ENCODE measurements around the gene ZFP69.

ZFP69 gene

GRCh38 chr1:40439247-40439646 lies 37.8 kb upstream of the ZFP69 start:
- no peak for DNase-seq (ENCODE audit: low read depth in 2 of 2)
- TF ChIP-seq CTCF (IDR thresholded peaks at IDR 0.05; ENCODE audit: low read depth, low read length): no peak
- H3K4me3 ChIP-seq (replicated peaks in 1 of 2; ENCODE audit: low read depth in 2 of 2, low read length in 2 of 2): no peak overlapping the region

- peak; percentile 9 for TF ChIP-seq CTCF (IDR thresholded peaks at IDR 0.05; ENCODE audit: low read depth, low read length)
- DNase-seq (ENCODE audit: low read depth in 2 of 2): peak; percentile 90 to 95
Observed at GRCh38 chr1:40449684-40450494, 27.2 kb upstream of the ZFP69 start, which contains the start of gene ZFP69B. Gene ZFP69B, plus strand, starts transcription at chr1:40450476. Its CDS starts 486 bp downstream, at chr1:40450962.

GRCh38 chr1:40450495-40451237 lies 26.4 kb upstream of the ZFP69 start:
- peak overlapping the region; percentile 68 to 77 for H3K4me3 ChIP-seq (replicated peaks in 1 of 2; ENCODE audit: low read depth in 2 of 2, low read length in 2 of 2)
- TF ChIP-seq CTCF (IDR thresholded peaks at IDR 0.05; ENCODE audit: low read depth, low read length): no peak
- peak; percentile 49 to 84 for DNase-seq (ENCODE audit: low read depth in 2 of 2)

More at GRCh38 chr1:40449684-40450494, 27.2 kb upstream of the ZFP69 start, which contains the start of gene ZFP69B:
- H3K4me3 ChIP-seq (replicated peaks in 1 of 2; ENCODE audit: low read depth in 2 of 2, low read length in 2 of 2): peak within 1 kb of the TSS; percentile 68 to 77

GRCh38 chr1:40451238-40451585 lies 25.9 kb upstream of the ZFP69 start:
- no peak for TF ChIP-seq CTCF (IDR thresholded peaks at IDR 0.05; ENCODE audit: low read depth, low read length)
- DNase-seq (ENCODE audit: low read depth in 2 of 2): no peak
- peak overlapping the region; percentile 68 to 77 for H3K4me3 ChIP-seq (replicated peaks in 1 of 2; ENCODE audit: low read depth in 2 of 2, low read length in 2 of 2)

GRCh38 chr1:40454873-40455272 lies 22.2 kb upstream of the ZFP69 start:
- no peak for DNase-seq (ENCODE audit: low read depth in 2 of 2)
- TF ChIP-seq CTCF (IDR thresholded peaks at IDR 0.05; ENCODE audit: low read depth, low read length): no peak
- H3K4me3 ChIP-seq (replicated peaks in 1 of 2; ENCODE audit: low read depth in 2 of 2, low read length in 2 of 2): no peak overlapping the region

- DNase-seq (ENCODE audit: low read depth in 2 of 2): peak in 1 of 2 donors; percentile 25
- TF ChIP-seq CTCF (IDR thresholded peaks at IDR 0.05; ENCODE audit: low read depth, low read length): no peak
- H3K4me3 ChIP-seq (replicated peaks in 1 of 2; ENCODE audit: low read depth in 2 of 2, low read length in 2 of 2): no peak overlapping the region
Observed at GRCh38 chr1:40462956-40463590, 14.0 kb upstream of the ZFP69 start.
